BE2C (cell line): ENCODE measurements around the gene ABHD2.
"Not testable (repeated sequence)": the region's sequence is repeated elsewhere in the genome, so short reads cannot be mapped to it uniquely, and the experiment has no call there.

Source experiments
- DNase-seq: peaks from one replicate; pipeline ENCODE4 v3.0.0-alpha.2; 2020
- H3K27me3 ChIP-seq: fragments of 250-450 bp; sonication (Bioruptor Pico); 2 replicates; pipeline ENCODE4 v1.5.1; 2020; ENCODE audit warnings: mild to moderate bottlenecking
- H3K36me3 ChIP-seq: fragments of 250-450 bp; sonication (Bioruptor Pico); 2 replicates; pipeline ENCODE4 v1.5.1; 2020; ENCODE audit warnings: mild to moderate bottlenecking
- H3K4me1 ChIP-seq: fragments of 250-450 bp; sonication (Bioruptor Pico); 2 replicates; pipeline ENCODE4 v1.5.1; 2020
- H3K4me3 ChIP-seq: 2 replicates; pipeline ENCODE4 v1.5.1; 2011; ENCODE audit warnings: low read depth, low read length
- H3K9me3 ChIP-seq: fragments of 250-450 bp; sonication (Bioruptor Pico); 2 replicates; pipeline ENCODE4 v1.5.1; 2020
- CTCF ChIP-seq: IDR thresholded peaks from 2 replicates; pipeline ENCODE4 v1.5.1; 2012; ENCODE audit warnings: mild to moderate bottlenecking, low read depth, low read length

Gene ABHD2

DNA sequence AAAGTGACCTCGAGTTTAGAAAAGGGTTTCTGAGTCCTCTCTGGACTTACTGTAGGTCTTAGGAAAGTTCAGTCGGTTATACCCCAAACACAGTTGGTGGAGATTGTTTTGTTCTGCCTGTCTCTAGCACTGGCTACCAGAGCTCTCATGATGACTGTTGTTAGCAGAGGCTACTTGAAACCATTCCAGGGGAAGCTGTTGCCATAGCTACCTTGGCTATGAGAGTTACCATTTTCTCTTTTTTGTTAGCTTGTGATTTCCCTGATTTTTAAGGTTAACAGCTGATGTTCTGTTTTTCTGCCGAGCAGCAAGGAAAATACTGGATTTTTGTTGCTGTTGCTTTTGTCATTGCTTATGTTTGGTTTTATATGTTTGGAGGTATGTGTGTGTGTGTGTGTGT lies 26.7 kb downstream of the ABHD2 start:
- Histone ChIP-seq H3K36me3 (peaks cover 41% of the 10 kb centered on the region), H3K4me3 (no peak overlapping the region), H3K27me3 (no peaks in the 10 kb centered on the region), H3K9me3 (no peaks in the 10 kb centered on the region), H3K4me1 (peaks cover 11% of the 10 kb centered on the region; the same call in 1 of the 2 replicates)
- no peak for DNase-seq
- no peak for TF ChIP-seq CTCF

GRCh38 chr15:89115547-89115946 lies 27.3 kb downstream of the ABHD2 start:
- Histone ChIP-seq H3K4me1 (peaks cover 11% of the 10 kb centered on the region; the same call in 1 of the 2 replicates), H3K4me3 (no peak overlapping the region), H3K36me3 (peaks cover 43% of the 10 kb centered on the region), H3K27me3 (no peaks in the 10 kb centered on the region), H3K9me3 (no peaks in the 10 kb centered on the region)
- no peak for TF ChIP-seq CTCF
- DNase-seq: no peak

- DNase-seq: no peak
- peaks cover 7% of the 10 kb centered on the region; the same call in 1 of the 2 replicates for H3K4me1 ChIP-seq
- H3K27me3 ChIP-seq: no peaks in the 10 kb centered on the region
- TF ChIP-seq CTCF: no peak
- H3K36me3 ChIP-seq: peaks cover 49% of the 10 kb centered on the region
- H3K4me3 ChIP-seq: no peak overlapping the region
- H3K9me3 ChIP-seq: no peaks in the 10 kb centered on the region
These were observed 28.1 kb downstream of the ABHD2 start for GRCh38 chr15:89116404-89116803.

- Histone ChIP-seq H3K4me1 (0 out of 2 replicates have a peak, but pooled peaks cover 4% of the 10 kb centered on the region), H3K27me3 (no peaks in the 10 kb centered on the region), H3K9me3 (no peaks in the 10 kb centered on the region), H3K36me3 (peaks cover 49% of the 10 kb centered on the region), H3K4me3 (no peak overlapping the region)
- TF ChIP-seq CTCF: no peak
- DNase-seq: no peak
These were observed 29.5 kb downstream of the ABHD2 start for GRCh38 chr15:89117790-89118189.

- Histone ChIP-seq H3K4me1 (no peaks in the 10 kb centered on the region), H3K36me3 (peaks cover 54% of the 10 kb centered on the region), H3K27me3 (no peaks in the 10 kb centered on the region), H3K4me3 (no peak overlapping the region), H3K9me3 (no peaks in the 10 kb centered on the region)
- no peak for DNase-seq
- TF ChIP-seq CTCF: no peak
These were observed 30.3 kb downstream of the ABHD2 start for GRCh38 chr15:89118481-89118989.

DNA sequence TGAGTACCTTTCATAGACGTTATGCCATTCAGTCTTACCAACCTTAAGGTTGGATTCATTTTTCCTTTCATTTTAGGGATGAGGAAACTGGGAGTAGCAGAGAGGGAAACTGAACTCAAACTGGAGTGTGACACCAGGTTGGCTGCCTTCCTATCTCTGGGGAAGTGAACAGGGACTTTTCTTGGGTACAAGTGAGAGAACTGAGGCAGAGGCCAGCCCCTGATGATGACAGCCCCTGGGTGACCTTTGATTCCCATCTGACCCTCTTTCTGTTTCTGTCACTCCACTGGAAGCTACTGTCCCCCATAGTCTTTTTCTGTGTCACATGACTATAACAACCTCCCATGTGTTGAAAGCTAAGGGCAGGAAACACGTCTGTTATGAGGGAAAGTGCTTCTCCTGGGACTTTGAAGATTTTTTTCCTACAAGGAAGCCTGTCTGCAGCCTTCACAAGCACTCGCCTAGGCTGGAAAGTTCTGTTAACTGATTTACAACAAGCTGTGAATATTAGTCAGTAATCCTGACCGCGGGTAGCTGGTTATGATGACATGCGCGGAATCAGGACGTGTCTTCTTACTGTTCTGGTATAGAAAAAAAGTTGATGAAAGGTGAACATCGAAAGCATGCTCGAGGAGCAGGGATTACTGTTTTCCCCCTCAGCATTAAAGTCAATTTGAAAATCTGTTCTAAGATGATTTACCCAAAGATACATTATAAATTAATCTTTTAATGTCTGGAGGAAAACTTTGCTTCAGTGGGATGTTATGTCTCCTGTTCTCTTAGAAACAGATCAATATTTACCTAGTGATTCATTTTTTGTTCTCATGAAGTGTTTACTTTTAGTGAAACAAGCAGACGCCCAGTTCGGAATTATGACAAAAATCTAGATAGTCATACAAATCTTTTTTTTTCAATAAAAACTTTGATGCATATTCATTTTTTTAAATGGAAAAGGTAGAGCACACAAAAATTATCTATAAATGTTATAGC lies 31.5 kb downstream of the ABHD2 start:
- H3K27me3 ChIP-seq: no peaks in the 10 kb centered on the region
- H3K9me3 ChIP-seq: no peaks in the 10 kb centered on the region
- peaks cover 54% of the 10 kb centered on the region for H3K36me3 ChIP-seq
- H3K4me1 ChIP-seq: no peaks in the 10 kb centered on the region
- TF ChIP-seq CTCF: no peak
- DNase-seq: no peak
- no peak overlapping the region for H3K4me3 ChIP-seq

GRCh38 chr15:89120479-89121000 lies 32.3 kb downstream of the ABHD2 start:
- not testable (repeated sequence) for H3K4me3 ChIP-seq, H3K27me3 ChIP-seq, H3K9me3 ChIP-seq, H3K4me1 ChIP-seq, DNase-seq
- peaks cover 60% of the 10 kb centered on the region for H3K36me3 ChIP-seq
